ENCODE measurements around the gene ASTN2. TPM values are rescaled to one million over a fixed set of nuclear protein-coding genes. Genes with fewer than 3 reads are reported as not detected.

The ASTN2 gene
- total and polyA plus RNA-seq, 9 of the 15 experiments (the other 6 are each of a cell fraction or from before 2014, with no cell fraction given), result 0.56 to 3.5 (median 1.9) TPM

DNA sequence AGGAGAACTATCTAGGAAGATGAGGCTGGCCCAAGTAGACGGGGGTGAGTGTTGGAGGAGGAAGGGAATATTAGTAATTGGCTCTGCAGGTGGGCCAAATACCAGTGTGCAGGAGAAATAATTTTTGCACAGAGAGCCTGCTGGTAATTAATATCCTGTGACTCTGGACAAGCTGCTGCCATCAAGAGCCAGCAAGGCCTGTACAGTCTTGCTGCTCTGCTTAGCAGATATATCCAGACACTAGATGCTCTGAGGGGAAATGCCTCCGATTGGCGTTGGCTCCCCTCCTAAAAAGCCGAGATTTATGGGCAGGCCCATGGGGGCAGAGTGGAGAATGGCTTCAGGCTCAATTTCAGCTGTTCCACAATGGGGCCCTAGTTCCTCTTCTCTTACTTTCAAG, 29.6 kb upstream of the ASTN2 start (continued):
- TF ChIP-seq, protein P1, sequence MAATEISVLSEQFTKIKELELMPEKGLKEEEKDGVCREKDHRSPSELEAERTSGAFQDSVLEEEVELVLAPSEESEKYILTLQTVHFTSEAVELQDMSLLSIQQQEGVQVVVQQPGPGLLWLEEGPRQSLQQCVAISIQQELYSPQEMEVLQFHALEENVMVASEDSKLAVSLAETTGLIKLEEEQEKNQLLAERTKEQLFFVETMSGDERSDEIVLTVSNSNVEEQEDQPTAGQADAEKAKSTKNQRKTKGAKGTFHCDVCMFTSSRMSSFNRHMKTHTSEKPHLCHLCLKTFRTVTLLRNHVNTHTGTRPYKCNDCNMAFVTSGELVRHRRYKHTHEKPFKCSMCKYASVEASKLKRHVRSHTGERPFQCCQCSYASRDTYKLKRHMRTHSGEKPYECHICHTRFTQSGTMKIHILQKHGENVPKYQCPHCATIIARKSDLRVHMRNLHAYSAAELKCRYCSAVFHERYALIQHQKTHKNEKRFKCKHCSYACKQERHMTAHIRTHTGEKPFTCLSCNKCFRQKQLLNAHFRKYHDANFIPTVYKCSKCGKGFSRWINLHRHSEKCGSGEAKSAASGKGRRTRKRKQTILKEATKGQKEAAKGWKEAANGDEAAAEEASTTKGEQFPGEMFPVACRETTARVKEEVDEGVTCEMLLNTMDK (IDR thresholded peaks at IDR 0.05; ENCODE audit: borderline replicate concordance, insufficient read depth, low read depth, low read length, poor library complexity, severe bottlenecking), result no peak
- TF ChIP-seq SRSF1 (IDR thresholded peaks at IDR 0.05; ENCODE audit: low read depth, low read length), result no peak
- TF ChIP-seq, protein P2, sequence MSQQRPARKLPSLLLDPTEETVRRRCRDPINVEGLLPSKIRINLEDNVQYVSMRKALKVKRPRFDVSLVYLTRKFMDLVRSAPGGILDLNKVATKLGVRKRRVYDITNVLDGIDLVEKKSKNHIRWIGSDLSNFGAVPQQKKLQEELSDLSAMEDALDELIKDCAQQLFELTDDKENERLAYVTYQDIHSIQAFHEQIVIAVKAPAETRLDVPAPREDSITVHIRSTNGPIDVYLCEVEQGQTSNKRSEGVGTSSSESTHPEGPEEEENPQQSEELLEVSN (IDR thresholded peaks at IDR 0.05; ENCODE audit: borderline replicate concordance in 1 of 2, extremely low read depth in 1 of 2, insufficient read depth in 1 of 2, insufficient read length in 1 of 2, low read depth in 1 of 2, low read length in 1 of 2, poor library complexity in 1 of 2, severe bottlenecking in 1 of 2), result no peak
- TF ChIP-seq ZKSCAN8 (CRISPR knock-in tag; IDR thresholded peaks at IDR 0.05), result no peak
- TF ChIP-seq, protein P3, sequence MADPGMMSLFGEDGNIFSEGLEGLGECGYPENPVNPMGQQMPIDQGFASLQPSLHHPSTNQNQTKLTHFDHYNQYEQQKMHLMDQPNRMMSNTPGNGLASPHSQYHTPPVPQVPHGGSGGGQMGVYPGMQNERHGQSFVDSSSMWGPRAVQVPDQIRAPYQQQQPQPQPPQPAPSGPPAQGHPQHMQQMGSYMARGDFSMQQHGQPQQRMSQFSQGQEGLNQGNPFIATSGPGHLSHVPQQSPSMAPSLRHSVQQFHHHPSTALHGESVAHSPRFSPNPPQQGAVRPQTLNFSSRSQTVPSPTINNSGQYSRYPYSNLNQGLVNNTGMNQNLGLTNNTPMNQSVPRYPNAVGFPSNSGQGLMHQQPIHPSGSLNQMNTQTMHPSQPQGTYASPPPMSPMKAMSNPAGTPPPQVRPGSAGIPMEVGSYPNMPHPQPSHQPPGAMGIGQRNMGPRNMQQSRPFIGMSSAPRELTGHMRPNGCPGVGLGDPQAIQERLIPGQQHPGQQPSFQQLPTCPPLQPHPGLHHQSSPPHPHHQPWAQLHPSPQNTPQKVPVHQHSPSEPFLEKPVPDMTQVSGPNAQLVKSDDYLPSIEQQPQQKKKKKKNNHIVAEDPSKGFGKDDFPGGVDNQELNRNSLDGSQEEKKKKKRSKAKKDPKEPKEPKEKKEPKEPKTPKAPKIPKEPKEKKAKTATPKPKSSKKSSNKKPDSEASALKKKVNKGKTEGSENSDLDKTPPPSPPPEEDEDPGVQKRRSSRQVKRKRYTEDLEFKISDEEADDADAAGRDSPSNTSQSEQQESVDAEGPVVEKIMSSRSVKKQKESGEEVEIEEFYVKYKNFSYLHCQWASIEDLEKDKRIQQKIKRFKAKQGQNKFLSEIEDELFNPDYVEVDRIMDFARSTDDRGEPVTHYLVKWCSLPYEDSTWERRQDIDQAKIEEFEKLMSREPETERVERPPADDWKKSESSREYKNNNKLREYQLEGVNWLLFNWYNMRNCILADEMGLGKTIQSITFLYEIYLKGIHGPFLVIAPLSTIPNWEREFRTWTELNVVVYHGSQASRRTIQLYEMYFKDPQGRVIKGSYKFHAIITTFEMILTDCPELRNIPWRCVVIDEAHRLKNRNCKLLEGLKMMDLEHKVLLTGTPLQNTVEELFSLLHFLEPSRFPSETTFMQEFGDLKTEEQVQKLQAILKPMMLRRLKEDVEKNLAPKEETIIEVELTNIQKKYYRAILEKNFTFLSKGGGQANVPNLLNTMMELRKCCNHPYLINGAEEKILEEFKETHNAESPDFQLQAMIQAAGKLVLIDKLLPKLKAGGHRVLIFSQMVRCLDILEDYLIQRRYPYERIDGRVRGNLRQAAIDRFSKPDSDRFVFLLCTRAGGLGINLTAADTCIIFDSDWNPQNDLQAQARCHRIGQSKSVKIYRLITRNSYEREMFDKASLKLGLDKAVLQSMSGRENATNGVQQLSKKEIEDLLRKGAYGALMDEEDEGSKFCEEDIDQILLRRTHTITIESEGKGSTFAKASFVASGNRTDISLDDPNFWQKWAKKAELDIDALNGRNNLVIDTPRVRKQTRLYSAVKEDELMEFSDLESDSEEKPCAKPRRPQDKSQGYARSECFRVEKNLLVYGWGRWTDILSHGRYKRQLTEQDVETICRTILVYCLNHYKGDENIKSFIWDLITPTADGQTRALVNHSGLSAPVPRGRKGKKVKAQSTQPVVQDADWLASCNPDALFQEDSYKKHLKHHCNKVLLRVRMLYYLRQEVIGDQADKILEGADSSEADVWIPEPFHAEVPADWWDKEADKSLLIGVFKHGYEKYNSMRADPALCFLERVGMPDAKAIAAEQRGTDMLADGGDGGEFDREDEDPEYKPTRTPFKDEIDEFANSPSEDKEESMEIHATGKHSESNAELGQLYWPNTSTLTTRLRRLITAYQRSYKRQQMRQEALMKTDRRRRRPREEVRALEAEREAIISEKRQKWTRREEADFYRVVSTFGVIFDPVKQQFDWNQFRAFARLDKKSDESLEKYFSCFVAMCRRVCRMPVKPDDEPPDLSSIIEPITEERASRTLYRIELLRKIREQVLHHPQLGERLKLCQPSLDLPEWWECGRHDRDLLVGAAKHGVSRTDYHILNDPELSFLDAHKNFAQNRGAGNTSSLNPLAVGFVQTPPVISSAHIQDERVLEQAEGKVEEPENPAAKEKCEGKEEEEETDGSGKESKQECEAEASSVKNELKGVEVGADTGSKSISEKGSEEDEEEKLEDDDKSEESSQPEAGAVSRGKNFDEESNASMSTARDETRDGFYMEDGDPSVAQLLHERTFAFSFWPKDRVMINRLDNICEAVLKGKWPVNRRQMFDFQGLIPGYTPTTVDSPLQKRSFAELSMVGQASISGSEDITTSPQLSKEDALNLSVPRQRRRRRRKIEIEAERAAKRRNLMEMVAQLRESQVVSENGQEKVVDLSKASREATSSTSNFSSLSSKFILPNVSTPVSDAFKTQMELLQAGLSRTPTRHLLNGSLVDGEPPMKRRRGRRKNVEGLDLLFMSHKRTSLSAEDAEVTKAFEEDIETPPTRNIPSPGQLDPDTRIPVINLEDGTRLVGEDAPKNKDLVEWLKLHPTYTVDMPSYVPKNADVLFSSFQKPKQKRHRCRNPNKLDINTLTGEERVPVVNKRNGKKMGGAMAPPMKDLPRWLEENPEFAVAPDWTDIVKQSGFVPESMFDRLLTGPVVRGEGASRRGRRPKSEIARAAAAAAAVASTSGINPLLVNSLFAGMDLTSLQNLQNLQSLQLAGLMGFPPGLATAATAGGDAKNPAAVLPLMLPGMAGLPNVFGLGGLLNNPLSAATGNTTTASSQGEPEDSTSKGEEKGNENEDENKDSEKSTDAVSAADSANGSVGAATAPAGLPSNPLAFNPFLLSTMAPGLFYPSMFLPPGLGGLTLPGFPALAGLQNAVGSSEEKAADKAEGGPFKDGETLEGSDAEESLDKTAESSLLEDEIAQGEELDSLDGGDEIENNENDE (IDR thresholded peaks at IDR 0.05; ENCODE audit: low read depth, low read length), result no peak
- TF ChIP-seq RB1 (IDR thresholded peaks at IDR 0.05; ENCODE audit: low read depth), result no peak

Measured in K562 (cell line).